ENCODE data around the gene TAAR6.

GRCh38 chr6:132589454-132589853 is 19.3 kb downstream of the TAAR6 start, which contains the start of gene TAAR5:
- TF ChIP-seq CTCF (IDR thresholded peaks at IDR 0.05) (no peak), POLR2A (IDR thresholded peaks at IDR 0.05) (no peak)
